H1 (cell line): ENCODE data around the gene PRRC2C. TPM values are rescaled to one million over a fixed set of nuclear protein-coding genes. Genes with fewer than 3 reads are reported as not detected.

ENCODE experiments used
- CTCF ChIA-PET: fragments of 300-600 bp; sonication (Branson Sonifier 250); formaldehyde crosslinking; loops from one replicate; lab custom pipeline; 2021; ENCODE audit not compliant: partially characterized antibody; lab: Charles Lee
- POLR2A ChIA-PET: fragments of 300-600 bp; sonication (Branson Sonifier 250); formaldehyde crosslinking; loops from one replicate; lab custom pipeline; 2021; ENCODE audit warnings: inconsistent platforms; ENCODE audit not compliant: partially characterized antibody; lab: Charles Lee
- DNase-seq, 2 experiments: peaks; one replicate each; pipeline versions ENCODE4 v3.0.0 to v3.0.0-alpha.2; 2010 to 2022; ENCODE audit warnings: low spot score in 2 of 2, low read depth in 1 of 2, mixed read lengths in 1 of 2
- FAIRE-seq: peaks from 2 replicates; lab custom pipeline; 2011; peaks lifted over from hg19 to GRCh38; lab: Jason Lieb, UNC
- H2AFZ ChIP-seq: 2 replicates; pipeline ENCODE4 v1.8.1; 2012; ENCODE audit warnings: low read length, inconsistent platforms
- H2AK5ac ChIP-seq: 2 replicates; pipeline ENCODE4 v1.6.1; 2013; ENCODE audit warnings: low read depth, low read length
- H2BK120ac ChIP-seq: replicated peaks from 2 replicates; pipeline ENCODE3; 2013; ENCODE audit warnings: low read depth, low read length, inconsistent platforms
- H2BK12ac ChIP-seq: 2 replicates; pipeline ENCODE4 v1.6.1; 2013; ENCODE audit warnings: low read depth, low read length
- H2BK15ac ChIP-seq: 2 replicates; pipeline ENCODE4 v1.6.1; 2013; ENCODE audit warnings: low read length
- H2BK20ac ChIP-seq: 2 replicates; pipeline ENCODE4 v1.6.1; 2013; ENCODE audit warnings: low read length
- H2BK5ac ChIP-seq: 2 replicates; pipeline ENCODE4 v1.6.1; 2013; ENCODE audit warnings: low read depth, low read length
- H3K14ac ChIP-seq: 2 replicates; pipeline ENCODE4 v1.6.1; 2013; ENCODE audit warnings: inconsistent platforms; ENCODE audit not compliant: insufficient read length
- H3K18ac ChIP-seq: 2 replicates; pipeline ENCODE4 v1.6.1; 2013; ENCODE audit warnings: low read length; ENCODE audit errors: extremely low read depth
- H3K23ac ChIP-seq: 2 replicates; pipeline ENCODE4 v1.6.1; 2013; ENCODE audit warnings: inconsistent platforms; ENCODE audit not compliant: insufficient read length
- H3K23me2 ChIP-seq: 2 replicates; pipeline ENCODE4 v1.6.1; 2013; ENCODE audit warnings: low read depth, low read length
- H3K27ac ChIP-seq: 2 replicates; pipeline ENCODE4 v1.6.1; 2011; ENCODE audit warnings: low read depth, low read length, inconsistent platforms
- H3K27me3 ChIP-seq, 4 experiments: replicated peaks in 1 of 4; 1 replicate in 1 of 4; 2 replicates in 3 of 4; pipeline versions ENCODE4 v1.6.1 to v1.8.1; 2011 to 2013; ENCODE audit warnings: low read length in 3 of 4, mild to moderate bottlenecking in 3 of 4, inconsistent platforms in 2 of 4, mixed read lengths in 2 of 4, moderate library complexity in 1 of 4; ENCODE audit not compliant: control insufficient read depth in 3 of 4, insufficient read depth in 3 of 4; ENCODE audit errors: extremely low read depth in 1 of 4
- H3K36me3 ChIP-seq, 4 experiments: 2 replicates each; pipeline versions ENCODE4 v1.6.1 to v1.8.1; 2011 to 2013; ENCODE audit warnings: mild to moderate bottlenecking in 4 of 4, low read length in 3 of 4, moderate library complexity in 2 of 4, control low read depth in 1 of 4, inconsistent platforms in 1 of 4; ENCODE audit not compliant: insufficient read depth in 4 of 4, control insufficient read depth in 2 of 4
- H3K4ac ChIP-seq: replicated peaks from 2 replicates; pipeline ENCODE3; 2013; ENCODE audit warnings: low read length, low read depth, mixed read lengths, inconsistent platforms; ENCODE audit not compliant: insufficient read length
- H3K4me1 ChIP-seq, 4 experiments: replicated peaks in 1 of 4; 1 replicate in 1 of 4; 2 replicates in 3 of 4; pipeline versions ENCODE4 v1.6.1 to v1.8.1; 2011 to 2013; ENCODE audit warnings: low read length in 3 of 4, inconsistent platforms in 2 of 4, mixed read lengths in 1 of 4; ENCODE audit not compliant: insufficient read depth in 4 of 4, control insufficient read depth in 3 of 4
- H3K4me2 ChIP-seq, 2 experiments: 2 replicates each; pipeline versions ENCODE4 v1.6.1 to v1.8.1; 2011 to 2013; ENCODE audit warnings: low read depth in 2 of 2, low read length in 2 of 2, control low read depth in 1 of 2, inconsistent platforms in 1 of 2, mild to moderate bottlenecking in 1 of 2; ENCODE audit not compliant: insufficient read depth in 1 of 2
- H3K4me3 ChIP-seq, 4 experiments: fragments of 200-600, 300-600 bp in 1 of 4; sonication (generic), shearing (Covaris generic), sonication (Bioruptor Twin) in 1 of 4; 2 replicates each; pipeline versions ENCODE4 v1.5.1 to v1.8.1; 2011 to 2016; ENCODE audit warnings: low read length in 4 of 4, low read depth in 3 of 4, control low read depth in 2 of 4, inconsistent platforms in 2 of 4, mild to moderate bottlenecking in 2 of 4, mixed read lengths in 1 of 4, moderate library complexity in 1 of 4; ENCODE audit not compliant: insufficient read depth in 2 of 4; ENCODE audit errors: extremely low read depth in 1 of 4
- H3K56ac ChIP-seq: replicated peaks from 2 replicates; pipeline ENCODE3; 2013; ENCODE audit warnings: low read depth, mild to moderate bottlenecking, mixed read lengths, low read length, inconsistent platforms; ENCODE audit not compliant: insufficient read length
- H3K79me1 ChIP-seq: 2 replicates; pipeline ENCODE4 v1.6.1; 2013; ENCODE audit warnings: low read depth, low read length, control low read depth
- H3K79me2 ChIP-seq, 2 experiments: 2 replicates each; pipeline versions ENCODE4 v1.6.1 to v1.8.1; 2012 to 2013; ENCODE audit warnings: low read length in 2 of 2, mild to moderate bottlenecking in 2 of 2, inconsistent platforms in 1 of 2; ENCODE audit not compliant: insufficient read depth in 2 of 2, control insufficient read depth in 1 of 2
- H3K9ac ChIP-seq, 4 experiments: replicated peaks in 1 of 4; 1 replicate in 1 of 4; 2 replicates in 3 of 4; pipeline versions ENCODE4 v1.6.1 to v1.8.1; 2011 to 2013; ENCODE audit warnings: low read depth in 3 of 4, low read length in 3 of 4, control low read depth in 2 of 4, mild to moderate bottlenecking in 2 of 4, moderate library complexity in 2 of 4, inconsistent platforms in 1 of 4; ENCODE audit errors: extremely low read depth in 1 of 4
- H3K9me3 ChIP-seq, 2 experiments: 2 replicates each; pipeline versions ENCODE4 v1.6.1 to v1.8.1; 2012 to 2013; ENCODE audit warnings: mild to moderate bottlenecking in 2 of 2, moderate library complexity in 2 of 2, control low read depth in 1 of 2, inconsistent platforms in 1 of 2, low read depth in 1 of 2, low read length in 1 of 2, mixed read lengths in 1 of 2; ENCODE audit not compliant: insufficient read depth in 2 of 2
- H4K20me1 ChIP-seq, 2 experiments: replicated peaks in 1 of 2; 2 replicates each; pipeline versions ENCODE3 to v1.8.1; 2011 to 2013; ENCODE audit warnings: inconsistent platforms in 2 of 2, low read length in 2 of 2, mild to moderate bottlenecking in 1 of 2; ENCODE audit not compliant: insufficient read depth in 2 of 2, control insufficient read depth in 1 of 2
- H4K5ac ChIP-seq: 2 replicates; pipeline ENCODE4 v1.6.1; 2013; ENCODE audit warnings: low read length, low read depth, mixed read lengths, inconsistent platforms; ENCODE audit not compliant: insufficient read length
- H4K8ac ChIP-seq: 2 replicates; pipeline ENCODE4 v1.8.0; 2013; ENCODE audit warnings: mild to moderate bottlenecking, moderate library complexity, low read length, inconsistent platforms; ENCODE audit not compliant: insufficient read depth; ENCODE audit errors: extremely low read depth
- H4K91ac ChIP-seq: replicated peaks from 2 replicates; pipeline ENCODE3; 2013; ENCODE audit warnings: low read length, mixed read lengths, inconsistent platforms; ENCODE audit not compliant: insufficient read length
- WGBS, 2 experiments: shearing (Covaris generic) in 1 of 2; methylation state at CpG; one replicate each; pipeline versions ENCODE4 v1.1.6 to v1.1.7; 2013 to 2015; ENCODE audit warnings: low lambda C conversion rate in 2 of 2, mixed read lengths in 2 of 2, inconsistent platforms in 1 of 2, low coverage in 1 of 2, missing lambda C conversion rate in 1 of 2; ENCODE audit not compliant: insufficient replicate concordance in 2 of 2, insufficient coverage in 1 of 2, insufficient read length in 1 of 2; ENCODE audit errors: extremely low coverage in 1 of 2, missing lambda C conversion rate in 1 of 2; 5-methylcytosine and 5-hydroxymethylcytosine counted together
- polyA plus RNA-seq, 7 experiments: library from polyadenylated mRNA; depleted of rRNA in 3 of 7; stranded (reverse) in 5 of 7; unstranded in 2 of 7; fragments of >200 nt in 5 of 7; fragments of 200-250 nt in 2 of 7; gene quantifications; 1 replicate in 5 of 7; 2 replicates in 1 of 7; 4 replicates in 1 of 7; pipeline versions ENCODE4 v1.2.1 to v1.2.3, GENCODE V29; 2011 to 2013; ENCODE audit warnings: missing spikeins in 2 of 7, mixed read lengths in 2 of 7
- total RNA-seq: library from RNA; stranded (reverse); fragmentation: NEBNext Ultra II Directional; extraction: Animal tissue kit (Norgen Biotek cat#: 25700); gene quantifications from 2 replicates; pipeline ENCODE4 v1.2.1, GENCODE V29; 2021

Gene PRRC2C
- total and polyA plus RNA-seq, 2 of the 8 experiments (the other 6 are each of a cell fraction or from before 2014, with no cell fraction given) = 125 to 264 TPM

DNA sequence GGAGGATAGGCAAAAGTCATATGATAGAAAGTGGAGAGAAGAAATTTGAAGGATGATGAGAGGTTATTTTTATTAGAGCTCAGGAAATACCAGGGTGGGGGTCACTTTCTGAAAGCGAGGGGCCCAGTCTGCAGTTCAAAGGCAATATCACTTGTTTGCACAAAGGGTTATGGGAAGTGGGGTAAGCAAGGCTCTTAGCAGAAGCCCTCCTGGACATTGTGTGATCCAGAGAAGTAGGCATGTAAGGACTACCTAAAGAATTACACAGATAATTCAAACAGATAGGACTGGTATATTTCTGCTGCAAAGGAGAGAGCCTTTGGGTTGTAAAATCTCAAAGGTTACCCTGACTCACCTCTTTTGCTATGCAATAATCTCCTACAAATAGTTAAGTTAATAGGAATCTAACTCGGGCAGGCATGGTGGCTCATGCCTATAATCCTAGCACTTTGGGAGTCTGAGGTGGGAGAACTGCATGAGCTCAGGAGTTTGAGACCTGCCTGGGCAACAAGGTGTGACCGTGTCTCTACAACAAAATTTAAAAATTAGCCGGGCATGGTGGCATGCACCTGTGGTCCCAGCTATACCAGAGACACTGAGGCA is 25.2 kb upstream of the PRRC2C start:
- Histone ChIP-seq H3K27ac (no peak overlapping the region), H3K4me1 (no peaks in the 10 kb centered on the region), H3K9ac (no peak overlapping the region), H4K8ac (no peak overlapping the region), H4K5ac (no peak overlapping the region), H3K27me3 (no peaks in the 10 kb centered on the region), H4K20me1 (no peaks in the 10 kb centered on the region), H3K9me3 (no peaks in the 10 kb centered on the region), H2BK5ac (no peak overlapping the region), H3K4me2 (no peak overlapping the region), H2AFZ (no peak overlapping the region), H3K4ac (no peak overlapping the region), H3K56ac (no peak overlapping the region), H2BK20ac (no peak overlapping the region), H3K79me1 (no peaks in the 10 kb centered on the region), H2AK5ac (no peak overlapping the region), H2BK12ac (no peak overlapping the region), H3K14ac (no peak overlapping the region), H2BK15ac (no peak overlapping the region), H2BK120ac (no peak overlapping the region), H3K4me3 (no peak overlapping the region), H3K18ac (no peak overlapping the region), H3K79me2 (no peaks in the 10 kb centered on the region), H3K36me3 (no peaks in the 10 kb centered on the region), H3K23ac (no peak overlapping the region), H3K23me2 (no peaks in the 10 kb centered on the region), H4K91ac (no peak overlapping the region)
- FAIRE-seq (no peak), DNase-seq (no peak)
- ChIA-PET CTCF (interaction anchor here (0.6 to 1.6 kb wide), 4 partner anchors 8 to 302 kb away, joined by 3 read pairs; no protein-coding TSS in a partner anchor), POLR2A (interaction anchor here (0.7 kb wide), 1 partner anchor 24 kb away, joined by 3 read pairs; no protein-coding TSS in a partner anchor)
- WGBS, 2 experiments = 56% methylated on average over 4 of the region's 4 CpGs; no CpG with 5 or more reads in 1 of the 2 experiments
